GM03348 (cell line): ENCODE measurements around the gene CDK12.

Experiments
- DNase-seq: peaks from one replicate; pipeline ENCODE4 v3.0.0; 2012; ENCODE audit warnings: low spot score

Gene CDK12

GRCh38 chr17:39582658-39583057 is 121.4 kb downstream of the CDK12 start:
- DNase-seq, result no peak
